ENCODE results near the gene SCPEP1.
"Not testable (repeated sequence)": the region's sequence is repeated elsewhere in the genome, so short reads cannot be mapped to it uniquely, and the experiment has no call there.

Gene SCPEP1, protein sequence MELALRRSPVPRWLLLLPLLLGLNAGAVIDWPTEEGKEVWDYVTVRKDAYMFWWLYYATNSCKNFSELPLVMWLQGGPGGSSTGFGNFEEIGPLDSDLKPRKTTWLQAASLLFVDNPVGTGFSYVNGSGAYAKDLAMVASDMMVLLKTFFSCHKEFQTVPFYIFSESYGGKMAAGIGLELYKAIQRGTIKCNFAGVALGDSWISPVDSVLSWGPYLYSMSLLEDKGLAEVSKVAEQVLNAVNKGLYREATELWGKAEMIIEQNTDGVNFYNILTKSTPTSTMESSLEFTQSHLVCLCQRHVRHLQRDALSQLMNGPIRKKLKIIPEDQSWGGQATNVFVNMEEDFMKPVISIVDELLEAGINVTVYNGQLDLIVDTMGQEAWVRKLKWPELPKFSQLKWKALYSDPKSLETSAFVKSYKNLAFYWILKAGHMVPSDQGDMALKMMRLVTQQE

DNA sequence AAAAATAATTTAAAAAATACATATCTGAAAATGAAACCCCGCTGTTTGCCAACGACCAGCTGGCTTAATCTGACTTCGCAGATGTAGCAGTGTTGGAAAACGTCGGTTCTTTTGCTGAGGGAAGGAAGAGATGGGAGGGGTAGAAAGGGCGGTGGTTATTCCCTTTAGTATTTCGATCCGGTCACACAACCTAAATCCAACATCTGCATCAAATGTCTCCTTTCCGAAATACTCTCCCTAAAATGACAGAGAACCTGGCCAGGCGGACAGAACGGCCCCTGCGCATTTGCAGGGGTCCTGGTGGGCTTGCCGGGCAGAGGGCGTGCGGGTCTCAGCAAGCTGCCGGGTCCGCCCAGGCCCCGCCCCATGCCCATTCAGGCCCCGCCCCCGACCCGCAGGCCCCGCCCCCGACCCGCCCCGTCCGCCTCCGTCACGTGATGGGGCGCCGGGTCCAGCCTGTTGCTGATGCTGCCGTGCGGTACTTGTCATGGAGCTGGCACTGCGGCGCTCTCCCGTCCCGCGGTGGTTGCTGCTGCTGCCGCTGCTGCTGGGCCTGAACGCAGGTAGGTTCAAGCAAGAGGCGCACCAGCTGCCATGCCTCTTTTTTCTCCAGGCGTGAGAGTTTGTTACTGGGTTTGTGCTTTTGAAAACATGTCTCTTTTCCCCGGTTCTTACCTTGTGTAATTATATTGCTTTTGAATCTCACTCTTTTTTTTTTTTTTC lies at the start of gene SCPEP1:
Gene SCPEP1, plus strand, starts transcription at position 459 of the 723 bp plus-strand sequence. Its CDS starts 29 bp downstream, at position 488.
- DNase-seq, result peak; percentile 77

DNA sequence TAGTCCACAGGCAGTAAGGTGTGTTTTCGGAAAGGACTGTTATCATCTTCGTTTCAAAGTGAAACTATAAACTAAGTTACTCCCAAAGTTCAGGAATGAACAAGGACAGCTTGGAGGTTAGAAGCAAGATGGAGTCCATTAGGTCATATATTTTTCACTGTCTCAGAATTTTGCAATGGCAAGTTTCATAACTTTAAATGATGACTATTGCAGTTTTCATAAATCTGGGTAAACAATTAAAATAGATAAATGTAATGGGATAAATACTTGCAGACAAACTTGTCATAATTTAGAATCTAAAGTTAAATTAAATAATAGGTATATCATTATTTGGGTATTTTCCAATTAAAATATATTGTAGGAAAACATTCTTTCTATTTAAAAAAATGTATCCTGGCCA lies 49.3 kb upstream of the SCPEP1 start:
- no peak for DNase-seq

DNA sequence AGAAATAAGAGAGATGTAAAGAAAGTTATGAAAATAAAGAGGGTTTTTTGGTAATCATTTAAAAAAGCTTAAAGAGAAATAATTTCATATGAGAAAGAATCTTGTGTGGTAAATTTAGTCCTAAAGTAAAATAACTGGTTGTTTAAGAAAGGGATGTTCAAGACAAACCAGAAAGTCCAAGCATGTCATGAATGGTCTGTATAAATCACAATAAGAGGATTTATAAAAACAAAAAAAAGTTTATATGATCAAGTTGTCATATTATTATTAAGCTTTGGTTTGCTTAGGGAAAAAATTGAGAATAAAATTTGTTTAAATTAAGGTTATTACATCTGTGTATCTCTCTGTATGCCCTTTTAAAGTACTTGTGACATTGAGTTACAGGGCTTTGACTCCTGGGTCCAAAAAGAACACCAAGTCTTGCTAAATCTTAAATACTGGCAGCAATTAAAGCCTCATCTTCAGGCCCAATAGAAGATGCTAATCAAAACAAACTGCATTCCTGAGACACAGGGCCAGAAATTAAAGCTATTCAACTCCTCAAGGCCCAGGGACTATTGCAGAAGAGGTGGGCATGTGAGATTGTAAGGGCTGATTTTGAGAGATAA lies 48.5 kb upstream of the SCPEP1 start:
- no peak for DNase-seq

DNA sequence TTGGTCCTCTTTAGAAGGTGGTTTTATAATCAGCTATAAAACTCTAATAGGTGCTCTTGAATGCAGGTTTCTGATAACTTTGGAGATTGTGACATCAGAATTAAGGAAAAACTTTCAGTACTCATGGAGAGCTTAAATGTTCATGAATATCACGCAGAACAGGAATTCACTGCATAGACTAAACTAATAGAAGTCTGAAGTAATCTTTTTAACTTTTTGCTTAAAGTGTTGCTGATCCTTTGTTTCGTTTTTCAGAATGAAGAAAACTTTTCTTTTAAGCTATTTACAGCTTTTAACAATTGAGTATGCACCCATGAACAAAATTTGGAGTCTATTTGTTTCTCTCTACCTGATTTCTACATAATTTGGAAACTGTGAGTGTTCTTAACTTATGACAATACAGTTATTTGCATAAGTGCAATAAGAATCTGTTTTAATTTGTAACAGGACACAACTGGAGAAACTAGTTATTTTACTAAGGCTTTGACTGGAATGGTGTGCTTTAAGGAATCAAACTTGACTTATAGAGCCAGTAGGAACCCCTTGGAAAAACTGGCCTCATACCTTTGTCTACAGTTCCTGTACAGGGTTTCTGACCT lies 47.1 kb upstream of the SCPEP1 start:
- no peak for DNase-seq

DNA sequence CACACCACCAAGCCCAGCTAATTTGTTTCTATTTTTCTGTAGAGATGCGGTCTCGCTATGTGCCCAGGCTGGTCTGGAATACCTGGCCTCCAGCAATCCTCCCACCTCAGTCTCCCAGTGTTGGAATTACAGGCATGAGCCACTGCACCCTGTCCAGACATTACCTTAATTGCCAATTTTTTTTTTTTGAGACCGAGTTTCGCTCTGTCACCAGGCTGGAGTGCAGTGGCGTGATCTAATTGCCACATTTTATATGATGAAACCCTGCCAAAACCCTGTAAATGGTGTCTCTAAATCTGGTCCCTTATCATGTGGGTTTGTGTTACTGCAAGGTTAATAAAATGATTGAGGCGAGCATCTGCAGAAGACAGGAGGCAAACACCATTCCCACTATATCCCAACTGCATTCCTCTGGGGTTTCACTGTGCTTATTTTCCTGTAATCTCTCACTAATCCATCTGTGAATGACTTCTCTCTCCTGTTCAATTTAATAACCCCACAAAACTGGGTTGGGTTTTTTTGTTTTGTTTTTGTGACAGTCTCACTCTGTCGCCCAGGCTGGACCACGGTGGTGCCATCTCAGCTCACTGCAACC lies 44.7 kb upstream of the SCPEP1 start:
- no peak for DNase-seq

DNA sequence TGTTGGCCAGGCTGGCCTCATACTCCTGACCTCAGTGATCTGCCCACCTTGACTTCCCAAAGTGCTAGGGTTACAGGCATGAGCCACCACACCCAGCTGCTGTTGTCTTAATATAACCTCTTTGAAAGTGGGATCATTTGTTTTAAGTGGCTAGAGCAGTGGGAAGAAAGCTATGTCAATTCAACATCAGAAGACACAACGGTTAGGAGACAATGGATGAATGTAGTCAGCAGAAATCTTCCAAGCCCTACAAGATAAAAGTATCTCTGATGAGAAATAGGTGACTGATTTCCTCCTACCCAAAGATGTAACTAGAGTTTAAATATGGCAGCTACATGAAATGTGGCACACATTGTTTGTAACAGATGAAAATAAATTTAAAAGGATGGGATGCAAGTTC lies 44.1 kb upstream of the SCPEP1 start:
- DNase-seq, result no peak

DNA sequence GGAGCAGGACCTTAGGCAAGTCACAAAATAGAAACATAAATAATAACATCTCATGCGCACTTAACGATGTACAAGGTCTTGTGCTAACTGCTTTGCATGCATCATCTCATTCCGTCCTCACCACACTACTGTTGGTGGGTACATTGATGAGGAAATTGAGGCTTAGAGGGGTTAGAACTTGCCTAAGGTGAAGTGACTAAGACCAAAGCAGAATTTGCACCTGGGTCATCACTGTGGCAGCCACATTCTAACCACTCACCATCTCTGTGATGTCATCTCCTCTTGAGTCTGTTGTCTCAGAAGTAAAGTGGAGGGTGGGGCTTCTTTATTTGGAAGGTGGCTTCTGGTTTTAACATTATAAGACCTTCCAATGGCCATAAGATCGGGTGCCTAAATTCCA lies 43.7 kb upstream of the SCPEP1 start:
- DNase-seq, result no peak

DNA sequence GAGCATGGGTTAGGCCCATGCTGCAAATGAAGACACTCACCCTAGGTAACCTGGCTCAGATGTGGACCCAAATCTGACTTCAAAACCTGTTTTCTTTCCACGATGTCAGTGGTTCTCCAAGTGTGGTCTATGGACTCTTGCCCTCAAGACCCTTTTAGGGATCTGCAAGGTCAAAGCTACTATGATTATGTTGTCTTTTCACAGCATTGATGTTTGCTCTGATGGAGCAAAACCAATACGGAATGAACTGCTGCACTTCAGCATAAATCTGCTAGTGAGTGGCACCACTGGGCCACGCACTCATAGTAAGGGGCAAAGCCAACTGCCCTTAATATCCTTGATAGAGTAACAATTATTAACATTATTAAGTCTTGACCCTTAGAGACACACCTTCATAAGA lies 42.5 kb upstream of the SCPEP1 start:
- no peak for DNase-seq

DNA sequence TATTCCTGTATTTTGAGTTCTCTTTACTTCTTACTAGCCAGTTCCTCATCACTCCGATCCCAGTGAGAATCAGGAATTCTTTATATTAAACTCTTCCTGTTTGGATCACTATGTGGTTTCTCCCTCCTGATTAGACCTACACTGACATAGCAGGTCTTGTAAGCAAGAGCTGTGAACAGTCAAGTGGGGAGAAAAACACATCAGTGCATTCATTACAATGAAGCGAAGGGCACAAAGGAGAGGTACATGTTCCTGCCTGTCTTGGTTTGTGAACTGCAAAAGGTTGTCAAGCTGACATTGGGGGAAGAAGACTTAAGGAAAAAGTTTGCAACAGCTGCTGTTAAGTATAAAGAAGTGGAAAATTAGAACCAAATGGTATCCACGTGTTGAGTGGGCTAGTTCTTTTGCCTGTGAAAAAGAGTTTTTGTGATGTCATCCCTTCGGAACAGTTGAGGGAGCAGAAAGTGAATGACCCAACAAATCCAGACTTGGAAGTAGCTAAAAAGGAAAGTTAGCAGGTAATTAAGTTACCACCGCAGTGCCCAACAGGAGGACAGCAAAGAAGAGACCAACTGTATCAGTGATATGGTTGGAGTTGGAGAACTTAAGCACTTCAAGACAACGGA lies 41.1 kb upstream of the SCPEP1 start:
- DNase-seq, result no peak

DNA sequence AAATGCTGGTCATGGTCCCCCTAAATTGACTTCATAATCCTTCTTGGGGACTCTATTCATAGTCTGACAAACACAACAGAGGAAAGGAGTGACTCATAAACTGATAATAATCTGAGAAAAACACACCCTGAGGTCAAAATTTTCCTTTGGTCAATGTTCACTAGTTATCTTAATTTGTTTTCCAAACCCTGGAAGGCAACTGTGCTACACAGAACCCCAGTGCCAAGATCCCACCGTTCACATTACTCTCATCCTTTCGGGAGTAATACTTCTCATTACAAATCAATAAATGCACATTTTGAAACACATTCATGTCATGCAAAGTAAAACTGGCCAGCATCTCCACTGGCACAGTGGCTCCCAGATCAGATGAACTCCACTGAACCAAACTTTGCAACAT lies 40.2 kb upstream of the SCPEP1 start:
- no peak for DNase-seq

DNA sequence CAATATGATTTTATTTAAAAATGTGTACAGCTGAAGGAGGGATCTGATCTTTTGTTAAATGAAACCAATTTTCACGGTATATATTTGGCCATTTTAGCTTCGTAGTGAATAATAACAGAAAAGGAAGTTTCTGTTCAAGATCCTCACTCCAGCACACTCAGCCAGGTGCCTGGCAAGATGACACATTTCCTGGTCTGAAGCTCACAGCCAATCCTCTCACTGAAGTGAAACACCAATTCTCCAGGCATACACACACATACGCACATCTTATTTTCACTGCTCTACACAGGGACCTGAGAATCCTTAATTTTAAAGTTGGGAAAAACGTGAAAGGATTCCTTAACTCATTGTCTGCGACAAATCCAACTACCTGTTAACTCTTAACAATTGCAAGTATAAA lies 39.7 kb upstream of the SCPEP1 start:
- DNase-seq, result not testable (repeated sequence)

DNA sequence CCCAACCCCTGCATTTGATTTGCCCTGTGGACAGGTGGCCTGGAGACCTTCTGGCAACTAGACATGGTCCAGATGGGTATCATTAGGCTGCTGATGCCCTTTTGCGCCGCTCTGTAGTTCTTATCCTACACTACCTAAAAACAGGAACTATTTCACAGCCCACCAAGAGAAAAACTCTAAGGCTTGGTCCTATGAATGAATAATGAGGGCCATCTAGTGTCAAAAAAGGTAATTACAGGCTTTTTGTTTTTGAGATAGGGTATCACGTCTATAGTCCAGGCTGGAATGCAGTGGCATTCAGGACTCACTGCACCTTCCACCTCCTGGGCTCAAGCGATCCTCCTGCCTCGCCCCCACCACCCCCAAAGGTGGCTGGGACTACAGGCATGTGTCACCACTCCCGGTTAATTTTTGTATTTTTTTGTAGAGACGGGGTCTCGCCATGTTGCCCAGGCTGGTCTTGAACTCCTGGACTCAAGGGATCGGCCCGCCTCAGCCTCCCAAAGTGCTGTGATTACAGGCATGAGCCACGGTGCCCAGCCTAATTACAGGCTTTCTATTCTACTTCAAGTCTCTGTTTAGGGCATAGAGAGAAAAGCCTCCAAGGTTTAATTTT lies 38.0 kb upstream of the SCPEP1 start:
- no peak for DNase-seq

DNA sequence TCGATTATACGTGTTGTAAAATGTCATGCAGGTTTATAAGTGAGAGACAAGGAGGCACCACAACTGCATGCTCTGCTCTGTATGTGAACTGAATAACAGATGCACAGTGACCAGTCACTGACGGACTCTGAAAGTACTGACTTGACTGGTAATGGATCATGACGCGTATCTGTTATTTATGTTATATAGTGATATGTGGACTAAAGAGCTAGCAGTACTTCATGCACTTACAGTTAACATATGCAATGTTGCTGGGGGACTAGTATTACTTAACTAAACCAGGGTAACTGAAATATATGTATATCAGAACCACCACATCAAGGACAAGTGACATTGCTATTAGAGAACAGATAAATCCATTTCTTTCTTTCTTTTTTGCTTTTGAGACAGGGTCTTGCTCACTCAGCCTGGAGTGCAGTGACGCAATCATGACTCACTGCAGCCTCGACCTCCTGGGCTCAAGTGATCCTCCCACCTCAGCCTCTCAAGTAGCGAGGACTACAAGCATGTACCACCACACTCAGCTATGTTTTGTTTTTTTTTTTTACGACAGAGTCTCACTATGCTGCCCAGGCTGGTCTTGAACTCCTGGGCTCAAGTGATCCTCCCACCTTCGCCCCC lies 34.3 kb upstream of the SCPEP1 start:
- DNase-seq, result no peak

DNA sequence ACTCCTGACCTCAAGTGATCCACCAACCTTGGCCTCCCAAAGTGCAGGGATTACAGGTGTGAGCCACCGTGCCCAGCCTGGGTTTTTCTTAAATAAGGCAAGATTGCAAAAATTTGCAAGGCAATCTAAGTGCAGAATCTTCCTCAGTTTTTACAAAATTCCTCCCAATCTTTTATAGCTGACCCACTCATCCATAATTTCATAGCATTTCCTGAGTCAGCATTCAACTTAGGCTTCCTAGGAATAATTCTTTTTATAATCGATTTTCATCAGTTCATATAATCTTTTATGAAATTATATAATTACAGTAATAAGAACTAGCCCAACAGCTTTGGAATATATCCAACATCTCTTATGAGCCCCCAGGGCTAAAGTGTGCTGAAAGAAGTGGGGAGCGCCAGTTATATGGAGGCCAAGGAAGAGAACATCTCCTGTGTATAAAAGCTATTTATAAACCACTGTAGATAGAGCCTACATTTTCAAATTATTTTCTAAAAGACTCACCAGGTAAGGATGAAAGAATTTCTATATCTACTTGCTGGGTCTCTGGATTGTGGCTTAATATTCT lies 31.9 kb upstream of the SCPEP1 start:
- no peak for DNase-seq

DNA sequence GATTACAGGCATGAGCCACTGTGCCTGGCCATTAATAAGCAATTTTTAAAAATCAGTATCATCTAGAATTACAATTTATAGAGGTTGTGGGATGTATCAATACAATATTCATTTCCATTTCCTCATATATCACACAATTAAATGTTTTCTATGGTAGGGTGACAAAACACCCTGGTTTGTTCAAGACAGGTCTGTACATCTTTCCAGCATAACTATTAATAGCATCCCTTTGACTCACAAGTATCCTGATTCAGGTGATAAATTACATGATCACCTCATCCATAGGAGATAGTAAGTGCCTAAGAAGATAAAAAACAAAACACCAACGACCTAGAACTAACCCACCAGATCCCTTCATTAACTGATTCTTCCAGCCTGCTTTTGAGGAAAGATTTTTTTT lies 30.2 kb upstream of the SCPEP1 start:
- no peak for DNase-seq

DNA sequence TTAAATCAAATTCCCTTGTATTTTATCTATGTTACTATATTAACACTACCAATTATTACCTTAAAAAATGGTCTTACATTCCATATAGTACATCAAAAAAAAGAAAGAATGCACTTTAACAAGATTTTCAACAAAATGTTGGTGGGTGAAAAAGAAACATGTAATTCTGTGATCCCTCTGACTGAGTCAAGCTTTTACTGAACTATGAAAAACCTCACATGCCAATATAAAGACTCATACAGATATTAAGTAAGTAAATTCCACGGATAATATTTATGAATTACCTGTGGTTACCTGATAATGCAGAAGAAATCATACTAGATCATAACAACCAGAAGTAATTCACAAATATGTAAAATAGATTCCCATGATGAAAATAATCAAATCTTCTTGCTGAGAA lies 29.4 kb upstream of the SCPEP1 start:
- DNase-seq, result no peak

DNA sequence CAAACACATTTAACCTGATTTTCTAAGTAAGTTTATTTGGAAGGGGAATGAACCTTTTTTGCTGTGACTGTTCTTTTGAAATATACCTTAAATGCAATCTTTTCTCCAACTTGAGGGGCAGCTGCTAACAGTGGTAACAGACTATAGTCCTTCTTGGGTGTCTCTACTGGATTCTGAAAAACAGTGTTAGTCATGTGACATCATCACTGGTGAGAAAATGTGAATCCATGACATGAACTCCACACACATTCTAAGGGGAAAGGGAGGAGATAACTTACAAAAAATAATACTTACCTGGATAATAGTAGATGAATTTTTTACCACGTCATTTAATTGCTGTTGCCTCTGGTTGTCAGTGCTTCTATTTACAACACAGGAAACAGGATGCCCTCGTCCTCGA lies 28.3 kb upstream of the SCPEP1 start:
- DNase-seq, result no peak

DNA sequence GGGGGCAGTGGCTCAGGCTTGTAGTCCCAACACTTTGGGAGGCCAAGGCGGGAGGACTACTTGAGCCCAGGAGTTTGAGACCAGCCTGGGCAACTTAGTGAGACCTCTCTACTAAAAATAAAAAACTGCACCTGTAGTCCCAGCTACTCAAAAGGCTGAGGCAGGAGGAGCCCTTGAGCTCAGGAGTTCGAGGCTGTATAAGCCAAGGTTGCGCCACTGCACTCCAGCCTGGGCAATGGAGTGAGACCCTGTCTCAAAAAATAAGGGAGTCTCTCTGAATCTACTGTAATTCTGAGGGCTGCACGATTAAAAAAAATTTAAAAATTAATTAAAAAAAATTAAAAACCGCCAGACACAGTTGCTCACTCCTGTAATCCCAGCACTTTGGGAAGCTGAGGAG lies 20.9 kb upstream of the SCPEP1 start:
- no peak for DNase-seq

DNA sequence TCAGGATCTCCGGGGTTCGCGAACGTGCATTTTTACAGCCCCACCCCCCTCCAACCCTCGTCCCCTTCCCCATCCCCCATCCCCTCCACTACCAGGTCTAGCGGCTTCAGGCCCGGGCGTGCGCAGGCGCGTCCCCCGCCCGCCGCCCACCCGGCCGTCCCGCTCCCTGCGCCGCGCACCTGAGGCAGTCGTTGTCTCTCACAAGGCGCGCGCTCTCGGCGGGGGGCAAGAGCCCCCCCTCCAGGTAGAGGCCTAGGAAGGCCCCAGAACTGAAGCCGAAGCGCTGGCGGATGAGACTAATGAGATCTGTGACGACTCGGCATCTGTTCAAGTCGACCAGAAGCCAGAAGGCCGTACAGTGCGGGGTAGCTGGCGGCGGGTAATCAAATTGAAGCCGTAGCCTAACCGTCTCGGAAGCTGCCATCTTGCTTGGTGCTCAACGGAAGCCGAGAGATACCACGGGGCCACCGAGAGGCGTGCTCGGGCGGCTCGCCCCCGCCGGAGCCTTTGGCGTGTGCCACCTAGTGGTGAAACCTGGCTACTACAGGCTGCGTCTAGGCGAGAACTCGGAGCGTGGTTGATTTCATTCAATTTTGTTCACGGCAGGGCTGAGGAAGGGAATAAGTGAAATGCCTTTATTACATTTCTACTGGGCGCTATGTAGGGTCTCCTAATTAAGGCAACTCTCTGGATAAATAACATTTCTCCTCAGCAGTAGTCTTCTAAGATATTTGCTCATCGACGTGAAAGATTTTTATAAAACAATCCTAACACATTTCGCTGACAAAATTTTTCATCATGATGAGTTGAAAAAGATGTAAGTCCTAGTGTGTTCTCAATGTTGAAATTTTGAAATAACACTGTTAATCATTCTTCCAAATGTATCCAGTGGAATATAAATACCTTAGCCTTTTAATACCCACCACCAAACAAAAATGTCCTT lies 17.1 kb upstream of the SCPEP1 start, which contains the start of gene COIL:
Gene COIL, minus strand, starts transcription at position 455 of the 943 bp plus-strand sequence. Its CDS starts 31 bp downstream, at position 424.
- DNase-seq, result peak; percentile 85

DNA sequence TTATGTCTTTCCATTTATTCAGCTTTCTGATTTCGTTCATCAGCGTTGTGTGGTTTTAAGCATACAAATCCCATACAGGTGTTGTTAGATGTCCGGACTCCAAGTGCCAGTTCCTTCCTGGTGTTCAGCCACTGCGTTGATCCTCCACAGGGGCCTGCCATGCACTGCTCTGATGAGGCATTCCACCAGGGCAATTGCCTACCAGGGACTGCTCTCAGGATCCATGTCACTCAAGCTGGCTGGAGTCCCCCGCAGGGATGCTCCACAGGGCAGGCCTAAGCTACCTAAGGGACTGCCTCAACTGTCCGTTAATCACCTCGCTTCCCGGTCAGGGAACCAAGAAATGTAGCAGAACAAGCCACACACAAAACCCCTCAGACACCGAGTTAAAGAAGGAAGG lies 12.7 kb upstream of the SCPEP1 start:
- DNase-seq, result not testable (repeated sequence)

Measured in stimulated activated naive CD4-positive, alpha-beta T cell treated with Interleukin-2 at 50 U/mL for 16 hours (primary cell).